NB4 (cell line): Measurements from ENCODE around the gene GPR153.

Source experiments
- MAX ChIP-seq: IDR thresholded peaks from 2 replicates; pipeline ENCODE4 v1.6.1; 2011; ENCODE audit warnings: low read depth, low read length
- POLR2A ChIP-seq: IDR thresholded peaks from 2 replicates; pipeline ENCODE4 v1.6.1; 2011; ENCODE audit warnings: mild to moderate bottlenecking; ENCODE audit not compliant: insufficient read length; ENCODE audit errors: extremely low read depth
- TF ChIP-seq, protein P1 (sequence below): IDR thresholded peaks from one replicate; pipeline ENCODE4 v1.5.1; 2012; ENCODE audit warnings: low read depth, low read length

- TF ChIP-seq, protein P1, sequence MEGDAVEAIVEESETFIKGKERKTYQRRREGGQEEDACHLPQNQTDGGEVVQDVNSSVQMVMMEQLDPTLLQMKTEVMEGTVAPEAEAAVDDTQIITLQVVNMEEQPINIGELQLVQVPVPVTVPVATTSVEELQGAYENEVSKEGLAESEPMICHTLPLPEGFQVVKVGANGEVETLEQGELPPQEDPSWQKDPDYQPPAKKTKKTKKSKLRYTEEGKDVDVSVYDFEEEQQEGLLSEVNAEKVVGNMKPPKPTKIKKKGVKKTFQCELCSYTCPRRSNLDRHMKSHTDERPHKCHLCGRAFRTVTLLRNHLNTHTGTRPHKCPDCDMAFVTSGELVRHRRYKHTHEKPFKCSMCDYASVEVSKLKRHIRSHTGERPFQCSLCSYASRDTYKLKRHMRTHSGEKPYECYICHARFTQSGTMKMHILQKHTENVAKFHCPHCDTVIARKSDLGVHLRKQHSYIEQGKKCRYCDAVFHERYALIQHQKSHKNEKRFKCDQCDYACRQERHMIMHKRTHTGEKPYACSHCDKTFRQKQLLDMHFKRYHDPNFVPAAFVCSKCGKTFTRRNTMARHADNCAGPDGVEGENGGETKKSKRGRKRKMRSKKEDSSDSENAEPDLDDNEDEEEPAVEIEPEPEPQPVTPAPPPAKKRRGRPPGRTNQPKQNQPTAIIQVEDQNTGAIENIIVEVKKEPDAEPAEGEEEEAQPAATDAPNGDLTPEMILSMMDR, result no peak
- TF ChIP-seq POLR2A, result no peak
- no peak for TF ChIP-seq MAX
These were observed 2.8 kb upstream of the GPR153 start for GRCh38 chr1:6263716-6264115.
